HEK293 (cell line): ENCODE results near the gene MVD.

Experiments used
- CTCF ChIA-PET: fragments of 350-600 bp; formaldehyde crosslinking; extraction: SDS; loops from one replicate; lab custom pipeline; 2021; ENCODE audit warnings: antibody characterized with exemption; lab: Yijun Ruan, JAX
- POLR2A ChIA-PET: fragments of 300-600 bp; formaldehyde crosslinking; extraction: SDS; loops from one replicate; lab custom pipeline; 2020; ENCODE audit warnings: antibody characterized with exemption, inconsistent platforms; lab: Yijun Ruan, JAX
- H3K27ac ChIP-seq: fragments of 200-500 bp; sonication (Bioruptor generic); 2 replicates; pipeline ENCODE4 v1.5.1; 2014; ENCODE audit warnings: low read depth, low read length, control low read depth, inconsistent platforms; ENCODE audit errors: extremely low read depth
- H3K36me3 ChIP-seq, 2 experiments: fragments of 200-500 bp in 1 of 2; sonication (Bioruptor generic) in 1 of 2; 1 replicate in 1 of 2; 2 replicates in 1 of 2; pipeline ENCODE4 v1.5.1; 2014 to 2017; ENCODE audit warnings: inconsistent platforms in 2 of 2, low read length in 2 of 2; ENCODE audit not compliant: control insufficient read depth in 2 of 2, insufficient read depth in 1 of 2
- H3K4me1 ChIP-seq: fragments of 200-500 bp; sonication (Bioruptor generic); 2 replicates; pipeline ENCODE4 v1.5.1; 2014; ENCODE audit warnings: mild to moderate bottlenecking, low read length, inconsistent platforms; ENCODE audit not compliant: control insufficient read depth, insufficient read depth
- H3K4me3 ChIP-seq: 2 replicates; pipeline ENCODE4 v1.5.1; 2011; ENCODE audit warnings: low read depth, mild to moderate bottlenecking, control low read depth, low read length, moderate library complexity
- H3K9me3 ChIP-seq: fragments of 200-500 bp; sonication (Bioruptor generic); 2 replicates; pipeline ENCODE4 v1.5.1; 2014; ENCODE audit warnings: low read depth, low read length, inconsistent platforms; ENCODE audit not compliant: control insufficient read depth, insufficient read depth
- CTCF ChIP-seq: fragments of 450-650 bp; formaldehyde crosslinking; IDR thresholded peaks from 2 replicates; pipeline ENCODE4 v1.5.1; 2016; ENCODE audit warnings: missing biosample characterization, missing genetic modification characterization
- IKZF3 ChIP-seq: fragments of 450-650 bp; IDR thresholded peaks from 2 replicates; pipeline ENCODE4 v1.5.0; 2018; ENCODE audit warnings: missing biosample characterization, mild to moderate bottlenecking, missing genetic modification characterization, moderate library complexity
- PRDM1 ChIP-seq: fragments of 450-650 bp; formaldehyde crosslinking; IDR thresholded peaks from 2 replicates; pipeline ENCODE4; 2016; ENCODE audit warnings: missing biosample characterization, missing genetic modification characterization
- PRDM6 ChIP-seq: fragments of 450-650 bp; formaldehyde crosslinking; IDR thresholded peaks from 2 replicates; pipeline ENCODE4 v1.5.1; 2017; ENCODE audit warnings: missing biosample characterization, missing genetic modification characterization
- SP2 ChIP-seq: fragments of 450-650 bp; formaldehyde crosslinking; IDR thresholded peaks from 2 replicates; pipeline ENCODE4 v1.5.1; 2016; ENCODE audit warnings: missing biosample characterization, missing genetic modification characterization
- ZBTB20 ChIP-seq: fragments of 450-650 bp; formaldehyde crosslinking; IDR thresholded peaks from 2 replicates; pipeline ENCODE4 v1.5.1; 2016; ENCODE audit warnings: missing biosample characterization, missing genetic modification characterization
- ZNF112 ChIP-seq: fragments of 450-650 bp; formaldehyde crosslinking; IDR thresholded peaks from 2 replicates; pipeline ENCODE4 v1.5.0; 2017; ENCODE audit warnings: missing biosample characterization, missing genetic modification characterization
- ZNF121 ChIP-seq: fragments of 450-650 bp; formaldehyde crosslinking; IDR thresholded peaks from 2 replicates; pipeline ENCODE4 v1.5.1; 2016; ENCODE audit warnings: missing biosample characterization, missing genetic modification characterization
- ZNF133 ChIP-seq: fragments of 450-650 bp; formaldehyde crosslinking; IDR thresholded peaks from 2 replicates; pipeline ENCODE4 v1.5.1; 2016; ENCODE audit warnings: missing biosample characterization, missing genetic modification characterization
- ZNF266 ChIP-seq: fragments of 450-650 bp; formaldehyde crosslinking; IDR thresholded peaks from 2 replicates; pipeline ENCODE4 v1.5.1; 2016; ENCODE audit warnings: missing biosample characterization, missing genetic modification characterization, low read depth
- ZNF292 ChIP-seq: fragments of 450-650 bp; formaldehyde crosslinking; IDR thresholded peaks from 2 replicates; pipeline ENCODE4 v1.5.1; 2016; ENCODE audit warnings: low read depth, missing biosample characterization, missing genetic modification characterization, borderline replicate concordance
- ZNF341 ChIP-seq: fragments of 450-650 bp; formaldehyde crosslinking; IDR thresholded peaks from 2 replicates; pipeline ENCODE4; 2016; ENCODE audit warnings: low read depth, missing biosample characterization, missing genetic modification characterization
- ZNF510 ChIP-seq: fragments of 450-650 bp; formaldehyde crosslinking; IDR thresholded peaks from 2 replicates; pipeline ENCODE4 v1.5.1; 2018; ENCODE audit warnings: mild to moderate bottlenecking, missing genetic modification characterization, missing biosample characterization; ENCODE audit not compliant: insufficient replicate concordance
- ZNF571 ChIP-seq: fragments of 450-650 bp; formaldehyde crosslinking; IDR thresholded peaks from 2 replicates; pipeline ENCODE4 v1.5.0; 2017; ENCODE audit warnings: missing biosample characterization, missing genetic modification characterization
- ZNF621 ChIP-seq: fragments of 450-650 bp; formaldehyde crosslinking; IDR thresholded peaks from 2 replicates; pipeline ENCODE4 v1.5.1; 2017; ENCODE audit warnings: missing biosample characterization, missing genetic modification characterization
- ZNF639 ChIP-seq: fragments of 450-650 bp; formaldehyde crosslinking; IDR thresholded peaks from 2 replicates; pipeline ENCODE4 v1.5.1; 2016; ENCODE audit warnings: missing biosample characterization, missing genetic modification characterization
- ZNF792 ChIP-seq: fragments of 450-650 bp; formaldehyde crosslinking; IDR thresholded peaks from 2 replicates; pipeline ENCODE4 v1.5.1; 2016; ENCODE audit warnings: missing biosample characterization, missing genetic modification characterization

MVD gene

GRCh38 chr16:88697831-88698615 is 35.1 kb upstream of the MVD start:
- POLR2A ChIA-PET = interaction anchor here (1.0 kb wide), 1 partner anchor 7 kb away, joined by 3 read pairs; no protein-coding TSS in a partner anchor
- CTCF ChIA-PET = no interaction called here

GRCh38 chr16:88697116-88697830 is 34.4 kb upstream of the MVD start:
- Histone ChIP-seq H3K36me3 (peaks cover 0 to 42% of the 10 kb centered on the region in 2 experiments; a peak in 2 of 3 replicates), H3K9me3 (no peaks in the 10 kb centered on the region), H3K27ac (no peak overlapping the region), H3K4me3 (no peak overlapping the region), H3K4me1 (no peaks in the 10 kb centered on the region)
- ChIA-PET CTCF (no interaction called here), POLR2A (interaction anchor here (1.0 kb wide), 1 partner anchor 8 kb away, joined by 3 read pairs; no protein-coding TSS in a partner anchor)
- TF ChIP-seq ZNF792 (tag by site-specific recombination) (no peak), ZNF266 (tag by site-specific recombination) (no peak), ZNF621 (tag by site-specific recombination) (no peak), ZNF571 (tag by site-specific recombination) (no peak), SP2 (tag by site-specific recombination) (no peak), PRDM1 (tag by site-specific recombination) (no peak), PRDM6 (tag by site-specific recombination) (no peak), ZNF133 (tag by site-specific recombination) (no peak), ZNF639 (no peak), ZNF121 (tag by site-specific recombination) (no peak), ZNF341 (tag by site-specific recombination) (no peak), ZNF112 (tag by site-specific recombination) (no peak), ZNF510 (no peak), ZBTB20 (tag by site-specific recombination) (no peak), ZNF292 (tag by site-specific recombination) (no peak), IKZF3 (tag by site-specific recombination) (no peak)

More at GRCh38 chr16:88697831-88698615, 35.1 kb upstream of the MVD start:
- TF ChIP-seq CTCF = peak; percentile 72
- TF ChIP-seq ZNF112 (tag by site-specific recombination) = no peak
- Histone ChIP-seq H3K4me3 (no peak overlapping the region), H3K4me1 (no peaks in the 10 kb centered on the region), H3K36me3 (peaks cover 0 to 49% of the 10 kb centered on the region in 2 experiments; a peak in 2 of 3 replicates), H3K9me3 (no peaks in the 10 kb centered on the region), H3K27ac (no peak overlapping the region; the same call in 1 of the 2 replicates)
